GM19099 (cell line): ENCODE data around the gene MRFAP1.

ENCODE experiments used
- POLR2A ChIP-seq: IDR thresholded peaks from 3 replicates; pipeline ENCODE4 v1.6.1; 2011; ENCODE audit warnings: low read depth; ENCODE audit not compliant: insufficient read length; ENCODE audit errors: extremely low read depth

MRFAP1 gene

DNA sequence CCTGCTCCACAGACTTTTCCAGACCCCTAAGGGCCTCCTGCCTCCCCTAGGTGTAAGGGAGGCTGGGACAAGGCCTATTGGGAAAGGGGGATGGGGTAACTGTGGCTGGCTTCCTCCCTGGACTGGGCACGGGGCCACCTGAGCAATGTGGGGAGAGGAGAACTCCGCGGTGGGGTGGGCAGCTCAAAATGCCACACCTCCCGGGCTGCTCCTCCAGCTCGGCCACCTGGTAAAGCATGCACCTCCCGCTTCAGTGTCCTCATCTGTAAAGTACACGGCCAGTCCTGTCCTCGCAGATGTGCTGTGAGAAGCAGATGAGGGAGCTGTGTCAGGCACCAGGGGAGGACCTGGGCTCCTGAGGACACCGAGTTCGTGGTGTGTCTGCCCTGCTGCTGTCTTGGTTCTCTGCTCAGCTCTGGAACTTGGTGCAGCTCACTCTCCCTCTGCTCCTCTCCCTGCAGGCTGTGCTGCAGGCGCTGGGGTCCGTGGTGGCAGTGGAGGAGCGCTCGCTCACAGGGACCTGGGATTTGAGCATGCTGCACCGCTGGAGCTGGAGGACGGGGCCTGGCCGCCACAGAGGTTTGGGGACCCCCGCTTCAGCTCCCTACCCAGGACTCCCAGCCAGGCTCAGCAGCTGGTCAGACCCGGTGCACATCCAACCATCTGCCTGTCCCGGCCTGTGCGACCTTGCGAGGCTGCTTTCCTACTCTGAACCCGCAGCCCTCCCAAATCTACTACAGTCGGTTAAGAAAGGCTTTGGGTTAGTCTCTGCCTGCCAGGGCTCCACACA is 20.8 kb upstream of the MRFAP1 start:
- TF ChIP-seq POLR2A: no peak

DNA sequence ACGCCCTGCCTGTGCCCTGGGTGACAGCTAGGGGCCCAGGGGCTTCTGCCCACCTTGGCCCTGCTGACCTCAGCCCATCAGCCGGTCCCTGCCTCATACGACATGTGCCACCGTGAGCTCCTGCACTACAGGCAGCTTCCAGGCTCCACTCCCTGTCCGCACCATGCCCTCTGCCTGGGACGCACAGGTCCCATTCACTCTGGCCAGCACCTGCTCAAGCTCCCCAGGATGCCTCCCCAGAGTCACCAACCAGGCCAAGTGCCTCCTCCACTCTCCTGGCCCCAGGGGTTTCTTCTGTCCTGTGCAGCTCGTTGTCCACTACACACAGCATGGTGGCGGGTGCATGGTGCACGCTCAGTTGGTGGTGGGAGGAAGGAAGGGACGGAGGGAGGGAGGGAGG is 20.2 kb upstream of the MRFAP1 start:
- TF ChIP-seq POLR2A: no peak

DNA sequence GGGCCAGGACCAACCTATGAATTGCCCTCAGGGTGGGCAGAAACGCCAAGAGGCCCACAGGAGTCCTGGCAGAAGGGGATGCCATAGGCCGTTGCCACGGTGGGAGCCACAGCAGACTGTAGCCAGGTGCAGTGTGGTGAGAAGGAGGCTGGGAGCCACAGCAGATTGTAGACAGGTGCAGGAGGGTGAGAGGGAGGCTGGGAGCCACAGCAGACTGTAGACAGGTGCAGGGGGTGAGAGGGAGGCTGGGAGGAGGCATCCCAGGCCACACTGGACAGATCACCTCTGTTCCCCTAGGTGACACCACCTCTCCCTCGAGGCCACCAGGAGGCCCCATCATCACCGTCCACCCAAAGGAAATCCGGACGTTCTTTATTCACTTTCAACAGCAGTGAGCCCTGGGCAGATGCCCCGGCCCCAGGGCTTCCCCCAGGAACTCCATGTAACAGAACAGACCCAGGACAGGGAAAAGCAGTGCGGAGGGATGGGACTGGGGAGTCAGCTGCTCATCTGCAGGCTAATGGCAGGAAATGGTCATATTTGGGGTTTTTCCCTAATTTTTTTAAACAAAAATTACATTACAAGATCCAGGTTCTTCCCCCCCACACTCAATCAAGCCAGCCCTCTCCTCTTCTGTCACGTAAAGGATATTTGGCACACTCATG is 19.5 kb upstream of the MRFAP1 start:
- no peak for TF ChIP-seq POLR2A

DNA sequence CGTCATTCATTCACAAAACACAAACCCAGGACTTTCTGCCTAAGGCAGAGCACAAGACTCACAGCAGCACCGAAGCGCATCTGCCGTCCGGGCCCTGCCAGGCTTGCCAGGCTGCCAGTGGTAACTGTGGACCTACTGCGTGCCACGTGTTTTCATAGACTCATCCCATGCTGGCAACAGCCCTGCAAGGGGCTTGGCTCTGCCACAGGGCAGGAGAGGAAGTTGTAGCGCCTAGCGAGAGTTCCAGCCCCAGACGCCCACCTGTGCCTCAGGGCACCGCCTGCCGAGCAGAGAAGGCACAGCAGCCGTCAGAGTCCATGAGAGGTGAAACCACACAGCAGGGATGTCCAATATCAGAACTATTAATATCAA is 18.9 kb upstream of the MRFAP1 start:
- TF ChIP-seq POLR2A: no peak

DNA sequence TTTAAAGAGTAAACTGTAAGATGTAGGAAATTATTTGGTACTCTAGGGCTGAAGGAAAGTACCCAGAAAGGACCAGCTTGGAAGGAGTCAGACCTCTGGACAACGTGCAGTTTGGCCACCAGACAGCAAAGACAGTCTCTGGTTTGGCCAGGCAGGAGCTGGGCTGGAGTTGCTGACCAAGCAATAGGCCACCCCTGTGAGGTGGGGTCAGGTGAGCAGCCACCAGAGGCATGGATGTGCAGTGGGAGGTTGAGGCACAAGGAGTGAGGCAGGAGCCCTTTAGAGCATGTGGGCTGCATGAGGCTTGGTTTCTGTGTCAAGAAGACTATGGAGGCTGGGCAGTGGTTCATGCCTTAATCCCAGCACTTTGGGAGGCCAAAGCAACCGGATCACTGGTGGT is 17.7 kb upstream of the MRFAP1 start:
- no peak for TF ChIP-seq POLR2A

GRCh38 chr4:6625256-6625655 is 15.2 kb upstream of the MRFAP1 start:
- TF ChIP-seq POLR2A: no peak

GRCh38 chr4:6626066-6626465 is 14.4 kb upstream of the MRFAP1 start:
- TF ChIP-seq POLR2A: no peak

DNA sequence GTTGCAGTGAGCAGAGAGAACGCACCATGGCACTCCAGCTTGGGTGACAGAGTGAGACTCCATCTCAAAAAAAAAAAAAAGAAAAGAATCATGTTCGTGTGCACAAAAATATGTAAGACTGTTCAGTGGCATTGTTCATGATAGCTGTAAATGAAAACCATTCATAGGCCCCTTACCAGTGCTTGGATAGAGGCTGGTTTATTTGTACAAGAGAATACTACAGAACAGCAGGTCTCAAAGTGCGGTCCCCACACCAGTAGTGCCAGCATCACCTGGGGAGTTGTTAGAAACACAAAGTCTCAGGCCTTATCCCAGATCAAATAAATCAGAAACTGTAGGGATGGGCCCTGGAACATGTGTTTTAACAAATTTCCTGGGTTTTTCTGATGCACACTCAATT is 12.7 kb upstream of the MRFAP1 start:
- TF ChIP-seq POLR2A: no peak

DNA sequence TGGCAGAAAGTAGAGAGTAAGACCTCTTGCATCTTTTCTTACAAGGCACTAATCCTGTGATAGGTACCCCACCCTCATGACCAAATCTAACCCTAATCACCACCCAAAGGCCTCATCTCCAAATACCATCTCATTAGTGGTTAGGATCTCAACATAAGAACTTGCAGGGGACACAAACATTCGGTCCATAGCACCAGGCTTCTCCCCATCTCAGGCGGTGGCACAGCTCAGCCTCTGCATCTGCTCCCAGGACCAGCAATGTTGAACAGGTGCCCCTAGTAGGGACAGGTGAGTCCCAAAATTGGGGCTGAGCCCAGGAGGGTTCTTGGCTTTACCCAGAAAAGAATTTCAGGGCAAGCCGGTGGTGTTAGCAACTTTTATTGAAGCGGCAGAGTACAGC is 8.4 kb upstream of the MRFAP1 start:
- TF ChIP-seq POLR2A: no peak

GRCh38 chr4:6633091-6633906 is 7.2 kb upstream of the MRFAP1 start:
- TF ChIP-seq POLR2A: no peak

- no peak for TF ChIP-seq POLR2A
These were observed 5.7 kb upstream of the MRFAP1 start for GRCh38 chr4:6634746-6635145.

- TF ChIP-seq POLR2A: no peak
These were observed 1.3 kb upstream of the MRFAP1 start for GRCh38 chr4:6639137-6639680.

GRCh38 chr4:6641164-6641970 is 882 bp downstream of the MRFAP1 start:
- no peak for TF ChIP-seq POLR2A

DNA sequence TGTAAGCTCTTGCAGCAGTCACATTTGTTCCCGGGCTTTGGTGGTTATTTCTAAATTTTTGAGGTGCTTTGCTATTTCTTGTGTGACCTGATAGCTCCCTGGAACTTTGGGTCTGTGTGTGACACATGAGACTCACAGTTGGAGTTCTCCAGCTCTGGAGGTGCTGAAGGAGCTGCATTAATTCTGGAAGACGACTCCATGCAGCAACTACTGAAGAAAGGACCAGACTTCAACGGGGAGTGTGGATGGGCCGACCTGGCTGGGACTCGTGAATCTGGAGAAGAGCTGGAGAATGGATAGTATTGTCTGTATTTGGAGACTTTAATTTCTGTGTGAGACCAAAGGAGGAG is 1.5 kb downstream of the MRFAP1 start:
- TF ChIP-seq POLR2A: no peak
